GM19455 (cell line): ENCODE data around the gene BAHCC1.

Source experiments
- ATAC-seq: cut with Tn5 transposase; IDR thresholded peaks from one replicate; pipeline ENCODE4 v1.9.1; 2021; ENCODE audit not compliant: unreplicated experiment

Gene BAHCC1

GRCh38 chr17:81440051-81440471, 44.8 kb downstream of the BAHCC1 start:
- no peak for ATAC-seq

GRCh38 chr17:81440511-81441244, 45.4 kb downstream of the BAHCC1 start:
- no peak for ATAC-seq

DNA sequence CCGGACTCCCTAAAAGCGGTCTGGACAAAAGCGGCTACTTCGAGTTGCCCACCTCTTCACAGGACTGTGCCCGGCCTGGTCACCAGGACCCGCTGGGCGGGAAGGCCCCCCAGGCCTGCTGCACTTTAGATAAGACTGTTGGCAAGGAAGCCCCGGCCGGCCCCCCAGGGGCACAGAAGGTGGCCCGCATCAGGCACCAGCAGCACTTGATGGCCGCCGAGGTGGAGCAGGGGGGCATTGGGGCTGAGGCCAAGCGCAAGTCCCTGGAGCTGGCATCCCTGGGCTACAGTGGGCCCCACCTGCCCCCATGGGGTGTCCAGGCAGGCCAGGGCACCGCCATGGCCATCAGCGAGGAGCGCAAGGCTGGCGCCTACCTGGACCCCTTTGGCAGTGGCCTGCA, 47.5 kb downstream of the BAHCC1 start:
- ATAC-seq: no peak

- no peak for ATAC-seq
Measured at GRCh38 chr17:81443269-81443668, 48.0 kb downstream of the BAHCC1 start.

DNA sequence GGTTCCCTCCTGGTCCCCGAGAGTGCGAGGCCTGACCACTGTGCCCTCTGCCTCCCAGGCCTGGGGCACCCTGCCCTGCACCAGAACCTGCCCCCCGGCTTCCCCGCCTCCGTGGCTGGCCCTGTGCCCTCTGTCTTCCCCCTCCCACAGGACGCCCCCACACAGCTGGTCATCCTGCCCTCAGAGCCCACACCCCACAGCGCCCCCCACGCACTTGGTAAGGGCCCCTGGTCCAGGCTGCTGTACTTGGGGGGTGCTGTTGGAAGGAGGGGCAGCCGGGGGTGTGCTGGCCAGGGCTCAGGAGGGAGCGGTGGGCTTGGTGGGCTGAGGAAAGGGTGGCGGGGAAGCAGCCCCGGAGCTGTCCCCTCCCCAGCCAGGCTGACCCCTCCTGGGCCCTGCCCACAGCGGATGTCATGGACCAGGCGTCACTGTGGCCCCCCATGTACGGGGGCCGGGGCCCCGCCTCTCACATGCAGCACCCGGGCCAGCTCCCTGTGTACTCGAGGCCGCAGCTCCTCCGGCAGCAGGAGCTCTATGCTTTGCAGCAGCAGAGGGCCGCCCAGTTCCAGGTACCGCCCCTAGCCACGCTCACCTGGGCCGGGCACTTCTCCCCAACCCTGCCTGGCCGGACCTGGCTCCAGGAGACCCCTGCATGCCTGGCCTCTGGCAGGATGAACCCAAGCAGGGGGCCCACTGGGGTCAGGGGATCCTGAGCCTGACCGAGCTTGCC, 49.5 kb downstream of the BAHCC1 start:
- ATAC-seq: no peak

DNA sequence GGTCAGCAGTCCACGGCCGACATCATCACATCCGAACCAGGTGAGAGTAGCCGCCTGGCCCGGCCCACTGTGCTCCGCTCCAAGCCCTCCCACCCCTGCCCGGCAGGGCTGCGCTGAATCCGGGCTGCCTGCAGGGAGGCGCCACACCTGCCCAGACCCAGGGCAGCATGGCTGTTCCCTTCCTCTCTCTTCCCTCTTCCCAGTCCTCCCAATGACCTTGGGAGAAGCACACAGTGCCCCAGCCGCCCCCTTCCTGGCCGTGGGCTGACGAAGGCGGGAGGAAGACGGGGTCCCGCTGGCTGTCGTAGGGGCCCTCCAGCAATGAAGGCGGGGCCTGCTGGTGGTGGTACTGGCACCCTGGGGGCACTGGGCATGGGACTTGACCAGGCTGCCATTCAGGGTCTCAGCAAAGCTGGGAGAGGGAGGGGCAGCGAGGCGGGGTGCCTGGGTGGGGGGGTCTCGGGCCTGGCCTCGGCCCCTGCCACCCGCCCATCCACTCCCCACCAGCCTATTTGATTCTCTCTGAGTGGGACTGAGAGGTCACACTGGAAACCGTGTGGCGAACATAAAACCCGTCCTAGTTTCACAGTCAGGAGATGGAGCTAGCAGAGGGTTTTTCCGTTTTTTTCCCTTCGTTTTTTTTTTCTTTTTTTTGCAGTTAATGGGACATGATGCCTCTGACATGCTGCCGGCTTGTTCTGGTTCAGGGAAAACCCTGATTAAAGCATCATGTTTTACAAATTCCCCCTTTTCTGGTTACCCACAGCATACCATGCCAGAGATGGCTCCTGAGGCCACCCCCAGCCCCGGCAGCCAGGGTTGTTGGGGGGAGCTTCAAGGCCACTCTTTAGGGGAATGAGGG, 50.6 kb downstream of the BAHCC1 start:
- ATAC-seq: no peak

DNA sequence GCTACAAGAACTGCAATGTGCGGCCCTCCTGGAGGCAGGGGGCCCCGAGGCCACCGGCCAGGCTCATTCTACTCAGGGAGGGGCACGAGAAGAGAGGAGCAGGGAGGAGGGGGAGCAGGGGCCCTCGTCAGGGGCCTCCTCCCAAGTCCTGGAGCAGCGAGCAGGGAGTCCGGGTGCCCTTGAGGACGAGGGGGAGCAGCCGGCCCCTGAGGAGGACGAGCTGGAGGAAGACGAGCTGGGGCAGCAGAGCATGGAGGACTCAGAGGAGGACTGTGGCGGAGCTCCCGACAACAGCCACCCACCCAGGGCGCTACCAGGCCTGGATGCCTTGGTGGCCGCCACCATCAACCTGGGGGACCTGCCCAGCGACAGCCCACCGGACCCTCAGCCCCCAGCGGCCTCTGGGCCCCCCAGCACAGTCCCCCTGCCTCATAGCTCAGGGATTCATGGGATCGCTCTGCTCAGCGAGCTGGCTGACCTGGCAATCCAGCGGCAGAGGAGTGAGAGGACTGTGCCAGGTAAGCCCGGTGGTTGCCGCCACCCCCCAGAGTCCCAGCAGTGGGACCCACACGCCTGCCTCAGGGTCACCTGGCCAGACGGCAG, 52.2 kb downstream of the BAHCC1 start:
- no peak for ATAC-seq

GRCh38 chr17:81448442-81448841, 53.2 kb downstream of the BAHCC1 start:
- ATAC-seq: no peak

GRCh38 chr17:81448950-81449349, 53.7 kb downstream of the BAHCC1 start:
- ATAC-seq: no peak

DNA sequence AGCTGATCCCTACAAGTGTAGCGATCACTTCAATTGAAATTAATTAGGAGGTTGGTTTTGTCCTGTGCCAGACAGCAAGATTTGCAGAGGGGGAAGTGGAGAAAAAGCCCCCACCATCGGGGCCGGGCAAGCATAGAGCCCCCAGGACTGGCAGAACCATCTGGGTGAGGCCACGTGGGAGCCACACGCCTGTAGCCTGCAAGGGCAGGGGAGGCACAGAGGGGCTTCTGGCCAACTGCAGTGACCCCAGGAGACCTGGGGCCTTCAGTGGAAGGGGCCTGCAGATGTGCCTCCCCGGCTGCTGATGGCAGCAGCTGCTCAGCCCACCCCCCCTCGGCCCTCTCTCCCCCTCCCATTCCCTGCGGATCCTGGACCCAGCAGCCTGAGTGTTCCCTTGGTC, 54.1 kb downstream of the BAHCC1 start:
- ATAC-seq: no peak

- no peak for ATAC-seq
Measured at GRCh38 chr17:81451823-81452222, 56.6 kb downstream of the BAHCC1 start.

DNA sequence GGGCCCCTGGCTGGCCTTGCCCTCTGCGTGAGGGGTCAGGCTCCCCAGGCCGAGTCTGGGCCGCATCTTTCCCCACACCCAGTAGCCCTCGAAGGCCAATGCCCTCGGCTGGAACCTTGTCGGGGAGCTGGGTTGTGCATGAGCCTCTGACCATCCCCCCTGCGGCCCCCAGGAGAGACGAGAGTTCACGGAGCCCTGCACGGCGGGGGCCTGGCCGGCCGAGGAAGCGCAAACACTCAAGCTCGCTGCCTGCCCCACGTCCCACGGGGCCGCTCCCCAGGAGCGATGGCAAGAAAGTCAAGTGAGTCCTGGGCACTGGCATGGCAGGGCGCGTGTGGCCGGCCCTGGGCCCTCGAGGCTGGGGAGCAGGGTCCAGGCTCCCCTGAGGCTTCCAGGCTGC, 57.3 kb downstream of the BAHCC1 start:
- ATAC-seq: no peak

GRCh38 chr17:81453076-81453475, 57.8 kb downstream of the BAHCC1 start:
- no peak for ATAC-seq

DNA sequence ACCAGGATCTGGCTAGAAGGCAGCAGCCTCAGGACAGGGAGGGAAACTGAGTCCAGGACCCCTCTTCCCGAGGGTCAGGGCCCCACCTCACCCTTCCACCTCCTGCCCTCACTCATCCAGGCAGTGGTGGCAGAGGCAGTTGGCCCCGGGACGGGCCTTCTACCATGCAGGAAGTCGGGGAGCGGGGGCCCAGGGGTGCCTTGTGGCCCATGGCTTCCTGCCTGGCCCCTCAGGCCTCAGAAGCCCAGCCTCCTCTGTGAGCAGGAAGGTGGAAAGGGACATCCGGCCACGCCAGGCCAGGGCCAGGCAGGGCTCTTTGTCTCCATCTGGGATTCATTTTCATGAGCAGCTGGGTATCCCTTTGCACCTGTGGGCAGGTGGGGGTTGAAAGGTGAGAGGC, 58.5 kb downstream of the BAHCC1 start:
- no peak for ATAC-seq

- no peak for ATAC-seq
Measured at GRCh38 chr17:81454473-81454872, 59.2 kb downstream of the BAHCC1 start.

DNA sequence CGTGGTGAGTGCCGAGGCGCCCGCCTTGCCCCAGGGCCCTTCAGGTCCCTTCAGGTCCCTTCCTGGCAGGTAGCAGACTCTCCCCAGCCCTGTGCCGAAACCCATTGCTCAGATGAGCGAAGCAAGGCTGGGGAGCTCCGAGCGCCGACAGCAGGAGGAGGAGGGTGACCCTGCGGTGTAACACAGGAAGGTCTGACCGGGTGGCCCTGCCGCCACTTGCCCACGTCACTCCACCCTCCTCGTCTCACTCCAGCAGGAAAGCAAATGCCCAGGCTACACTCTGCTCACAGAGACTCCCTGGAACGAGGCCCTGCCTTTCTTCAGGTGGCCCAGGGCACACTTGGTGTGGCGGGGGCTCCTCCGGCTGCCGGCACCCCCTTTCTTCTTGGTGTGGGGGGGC, 60.1 kb downstream of the BAHCC1 start:
- no peak for ATAC-seq

GRCh38 chr17:81456091-81456490, 60.8 kb downstream of the BAHCC1 start:
- ATAC-seq: no peak

DNA sequence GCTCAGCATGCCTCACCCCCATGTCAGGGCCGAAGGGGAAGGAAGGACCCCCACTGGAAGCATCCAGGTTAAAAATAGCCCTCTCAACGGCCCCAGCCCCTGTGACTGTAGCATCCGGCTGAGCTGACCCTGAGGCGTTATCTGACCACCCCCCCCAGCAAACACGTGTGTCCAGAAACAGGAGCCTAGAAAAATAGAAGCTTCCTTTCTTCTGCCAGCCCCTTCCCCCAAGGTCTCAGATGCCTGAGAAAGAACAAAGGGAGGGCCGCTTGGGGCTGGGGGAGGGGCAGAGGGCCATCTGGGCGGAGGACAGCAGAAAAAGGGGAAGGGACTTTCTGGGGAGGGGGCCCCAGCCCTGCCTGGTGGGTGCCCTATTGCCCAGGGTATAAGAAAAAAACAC, 61.5 kb downstream of the BAHCC1 start:
- no peak for ATAC-seq

GRCh38 chr17:81457401-81457800, 62.1 kb downstream of the BAHCC1 start:
- no peak for ATAC-seq

GRCh38 chr17:81457917-81458555, 62.8 kb downstream of the BAHCC1 start:
- no peak for ATAC-seq

- ATAC-seq: no peak
Measured at GRCh38 chr17:81458628-81459027, 63.4 kb downstream of the BAHCC1 start.
